A673 (cell line): ENCODE results near the gene PIK3C2B. TPM values are rescaled to one million over a fixed set of nuclear protein-coding genes. Genes with fewer than 3 reads are reported as not detected.

Experiments used
- BruUV-seq: library from RNA; stranded (reverse); fragments of 400-500 nt; replicated peaks from 2 replicates; lab custom pipeline; 2021; lab: Mats Ljungman, UMichigan
- CTCF ChIA-PET: fragments of 300-600 bp; sonication (Branson Sonifier 250); formaldehyde crosslinking; loops from one replicate; lab custom pipeline; 2022; ENCODE audit warnings: antibody characterized with exemption; lab: Charles Lee
- POLR2A ChIA-PET: fragments of 300-600 bp; sonication (Branson Sonifier 250); formaldehyde crosslinking; loops from one replicate; lab custom pipeline; 2022; ENCODE audit warnings: antibody characterized with exemption; ENCODE audit not compliant: low non-redundant PET; lab: Charles Lee
- DNase-seq: peaks from one replicate; pipeline ENCODE4 v3.0.0-alpha.2; 2015; ENCODE audit warnings: low spot score
- H3K27ac ChIP-seq: fragments of 200-600 bp; sonication (generic); 2 replicates; pipeline ENCODE4 v1.5.1; 2016; ENCODE audit warnings: mixed run types, low read depth, mild to moderate bottlenecking, mixed read lengths, antibody characterized with exemption, low read length; ENCODE audit not compliant: poor library complexity, severe bottlenecking
- H3K27me3 ChIP-seq: fragments of 200-600 bp; sonication (generic); replicated peaks from 2 replicates; pipeline ENCODE4 v1.6.1; 2017; ENCODE audit warnings: mixed run types, low read depth, mild to moderate bottlenecking, mixed read lengths, antibody characterized with exemption, low read length; ENCODE audit not compliant: insufficient read depth, poor library complexity
- H3K36me3 ChIP-seq: fragments of 200-600 bp; sonication (generic); 2 replicates; pipeline ENCODE4 v1.6.1; 2016; ENCODE audit warnings: mixed run types, mild to moderate bottlenecking, mixed read lengths, antibody characterized with exemption, low read length; ENCODE audit not compliant: insufficient read depth, poor library complexity, severe bottlenecking
- H3K4me1 ChIP-seq: fragments of 200-600 bp; sonication (generic); 2 replicates; pipeline ENCODE4 v1.6.1; 2017; ENCODE audit warnings: mixed run types, mild to moderate bottlenecking, mixed read lengths, antibody characterized with exemption, low read length; ENCODE audit not compliant: insufficient read depth, poor library complexity, severe bottlenecking
- H3K4me3 ChIP-seq: fragments of 200-600 bp; sonication (generic); 2 replicates; pipeline ENCODE4 v1.5.1; 2016; ENCODE audit warnings: low read depth, mixed run types, mild to moderate bottlenecking, mixed read lengths, low read length; ENCODE audit not compliant: poor library complexity, severe bottlenecking
- H3K9me3 ChIP-seq: fragments of 200-600 bp; sonication (generic); 2 replicates; pipeline ENCODE4 v1.6.1; 2016; ENCODE audit warnings: mixed run types, low read depth, mild to moderate bottlenecking, mixed read lengths, antibody characterized with exemption, low read length; ENCODE audit not compliant: poor library complexity, severe bottlenecking
- EZH2 ChIP-seq: fragments of 200-600 bp; sonication (generic); IDR thresholded peaks from 2 replicates; pipeline ENCODE4 v1.6.1; 2017; ENCODE audit warnings: borderline replicate concordance, low read depth, mild to moderate bottlenecking, mixed read lengths, antibody characterized with exemption, low read length; ENCODE audit not compliant: poor library complexity, severe bottlenecking
- intact Hi-C: fragments of 100-400 bp; cut with micrococcal nuclease; formaldehyde crosslinking; loops from one replicate; pipeline ENCODE4 v1.10.0; 2022; ENCODE audit not compliant: unreplicated experiment
- total RNA-seq: library from RNA; stranded (reverse); gene quantifications from 2 replicates; pipeline ENCODE4 v1.2.3, GENCODE V29; 2021
- TF ChIP-seq, protein P1 (sequence below): fragments of 300-800, 200-600 bp; sonication (generic); conservative IDR thresholded peaks from 2 replicates; pipeline ENCODE4 v1.5.1; 2017; ENCODE audit warnings: low read depth, mild to moderate bottlenecking, antibody characterized with exemption, low read length, moderate library complexity, mixed read lengths

PIK3C2B gene
- total RNA-seq, 1 experiment from 2014 or later, result 18.0 TPM

DNA sequence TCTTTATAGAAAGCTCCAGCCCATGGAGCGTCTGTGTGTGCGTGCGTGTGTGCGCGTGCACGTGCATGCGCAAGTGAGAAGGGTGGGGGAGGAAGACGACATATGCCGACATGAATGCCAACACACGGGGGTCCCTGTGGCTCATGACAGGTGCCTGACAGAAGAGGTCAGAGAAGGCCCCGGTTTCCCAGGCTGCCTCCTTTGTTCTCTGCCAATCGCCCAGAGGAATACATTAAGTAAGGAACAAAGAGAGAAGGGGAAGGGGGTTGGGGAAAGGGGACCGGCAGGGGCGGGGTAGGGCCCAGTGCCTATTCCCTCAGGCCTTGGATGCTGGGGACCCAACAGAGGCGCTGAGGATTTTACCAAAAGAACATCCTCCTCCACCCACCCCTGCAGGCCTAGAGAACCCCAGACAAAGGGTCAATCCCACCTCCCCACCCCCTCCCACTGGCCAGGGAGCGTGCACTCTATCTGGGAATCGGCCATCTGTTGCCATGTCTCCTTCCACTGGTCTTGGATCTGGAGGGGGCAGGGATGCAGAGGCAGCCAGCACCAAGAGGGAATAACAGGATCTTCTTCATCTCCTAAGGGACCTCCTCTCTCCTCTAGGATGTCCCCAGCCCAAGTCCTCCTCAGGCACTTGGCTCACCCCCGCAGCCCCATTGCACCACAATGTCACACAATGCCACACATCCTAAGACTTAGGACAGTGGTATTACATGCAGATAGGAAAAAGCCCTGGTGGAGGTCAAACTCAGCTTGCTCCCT, 39.4 kb downstream of the PIK3C2B start:
- ChIA-PET POLR2A (no interaction called here), CTCF (interaction anchor here (0.6 to 0.9 kb wide), 2 partner anchors 9 to 24 kb away, joined by 3 to 4 read pairs; no protein-coding TSS in a partner anchor)
- no TSS peak for BruUV-seq
- Histone ChIP-seq H3K4me1 (peaks cover 82% of the 10 kb centered on the region), H3K27ac (peak overlapping the region; percentile 40), H3K9me3 (no peaks in the 10 kb centered on the region), H3K27me3 (no peaks in the 10 kb centered on the region), H3K36me3 (no peaks in the 10 kb centered on the region), H3K4me3 (no peak overlapping the region)
- DNase-seq, result no peak
- no peak for TF ChIP-seq EZH2
- TF ChIP-seq, protein P1, sequence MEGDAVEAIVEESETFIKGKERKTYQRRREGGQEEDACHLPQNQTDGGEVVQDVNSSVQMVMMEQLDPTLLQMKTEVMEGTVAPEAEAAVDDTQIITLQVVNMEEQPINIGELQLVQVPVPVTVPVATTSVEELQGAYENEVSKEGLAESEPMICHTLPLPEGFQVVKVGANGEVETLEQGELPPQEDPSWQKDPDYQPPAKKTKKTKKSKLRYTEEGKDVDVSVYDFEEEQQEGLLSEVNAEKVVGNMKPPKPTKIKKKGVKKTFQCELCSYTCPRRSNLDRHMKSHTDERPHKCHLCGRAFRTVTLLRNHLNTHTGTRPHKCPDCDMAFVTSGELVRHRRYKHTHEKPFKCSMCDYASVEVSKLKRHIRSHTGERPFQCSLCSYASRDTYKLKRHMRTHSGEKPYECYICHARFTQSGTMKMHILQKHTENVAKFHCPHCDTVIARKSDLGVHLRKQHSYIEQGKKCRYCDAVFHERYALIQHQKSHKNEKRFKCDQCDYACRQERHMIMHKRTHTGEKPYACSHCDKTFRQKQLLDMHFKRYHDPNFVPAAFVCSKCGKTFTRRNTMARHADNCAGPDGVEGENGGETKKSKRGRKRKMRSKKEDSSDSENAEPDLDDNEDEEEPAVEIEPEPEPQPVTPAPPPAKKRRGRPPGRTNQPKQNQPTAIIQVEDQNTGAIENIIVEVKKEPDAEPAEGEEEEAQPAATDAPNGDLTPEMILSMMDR, result no peak
- intact Hi-C loops, result no loop called here

- Histone ChIP-seq H3K9me3 (no peaks in the 10 kb centered on the region), H3K27ac (peak overlapping the region; percentile 40), H3K4me1 (peaks cover 75% of the 10 kb centered on the region), H3K27me3 (no peaks in the 10 kb centered on the region), H3K36me3 (no peaks in the 10 kb centered on the region), H3K4me3 (no peak overlapping the region)
- no peak for TF ChIP-seq EZH2
- TF ChIP-seq, protein P1, result no peak
- DNase-seq, result no peak
- intact Hi-C loops, result no loop called here
- BruUV-seq, result no TSS peak
- POLR2A ChIA-PET, result no interaction called here
- CTCF ChIA-PET, result interaction anchor here (0.9 kb wide), 1 partner anchor 24 kb away, joined by 3 read pairs; no protein-coding TSS in a partner anchor
These were observed 40.1 kb downstream of the PIK3C2B start for GRCh38 chr1:204454476-204454875.

- no peak overlapping the region for H3K4me3 ChIP-seq
- peak overlapping the region; percentile 0 for H3K27ac ChIP-seq
- intact Hi-C loops, result no loop called here
- no peaks in the 10 kb centered on the region for H3K27me3 ChIP-seq
- no peak for TF ChIP-seq EZH2
- TF ChIP-seq, protein P1, result no peak
- peaks cover 71% of the 10 kb centered on the region for H3K4me1 ChIP-seq
- peak; percentile 96 for DNase-seq
- no TSS peak for BruUV-seq
- no peaks in the 10 kb centered on the region for H3K36me3 ChIP-seq
- no peaks in the 10 kb centered on the region for H3K9me3 ChIP-seq
- ChIA-PET POLR2A (interaction anchor here (0.6 kb wide), 1 partner anchor 24 kb away, joined by 4 read pairs; no protein-coding TSS in a partner anchor), CTCF (interaction anchor here (0.9 to 1.4 kb wide), 2 partner anchors 22 to 50 kb away, joined by 3 to 11 read pairs; no protein-coding TSS in a partner anchor)
These were observed 41.3 kb downstream of the PIK3C2B start for GRCh38 chr1:204453141-204453772.
